ENCODE data around the gene CCDC180. TPM values are rescaled to one million over a fixed set of nuclear protein-coding genes. Genes with fewer than 3 reads are reported as not detected.

CCDC180 gene
- total RNA-seq, 2 experiments from 2014 or later = 6.6 to 7.1 TPM

DNA sequence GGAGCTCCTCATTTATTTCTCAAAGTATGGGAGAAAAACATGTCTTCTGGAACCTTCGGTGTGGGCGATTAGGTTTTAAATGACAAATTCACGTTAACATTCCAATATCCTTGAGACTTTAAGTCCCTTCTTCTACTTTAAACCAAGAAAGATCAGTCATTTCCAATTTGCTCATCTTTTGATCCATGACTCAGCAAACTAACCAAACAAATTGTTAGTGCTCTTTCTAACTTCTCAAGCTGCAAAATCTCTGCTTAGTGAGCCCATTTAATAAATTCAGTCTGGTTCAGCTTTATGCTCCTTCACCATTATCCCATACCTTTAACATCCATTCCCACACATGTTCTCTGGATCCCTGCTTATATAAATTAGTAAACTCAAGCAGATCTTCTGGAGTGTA is 5.5 kb upstream of the CCDC180 start:
- Mint-ChIP-seq H3K27ac (no peak overlapping the region), H3K27me3 (peaks cover 17% of the 10 kb centered on the region), H3K4me1 (ENCODE audit: low read depth) (no peaks in the 10 kb centered on the region), H3K9me3 (peaks cover 21% of the 10 kb centered on the region), H3K36me3 (ENCODE audit: low read depth) (peaks cover 14% of the 10 kb centered on the region), H3K4me3 (no peak overlapping the region)
- Histone ChIP-seq H3K9me3 (ENCODE audit: control insufficient read depth in 1 of 2, insufficient read depth in 1 of 2, low read length in 2 of 2) (peaks cover under 1 to 8% of the 10 kb centered on the region in 2 experiments), H3K4me1 (ENCODE audit: insufficient read depth, low read length) (no peaks in the 10 kb centered on the region), H3K27me3 (ENCODE audit: control insufficient read depth in 1 of 2, insufficient read depth in 2 of 2, low read length in 2 of 2) (no peaks in the 10 kb centered on the region), H3K27ac (ENCODE audit: low read depth in 1 of 2, low read length in 2 of 2) (no peak overlapping the region), H3K4me3 (ENCODE audit: low read length) (no peak overlapping the region), H3K36me3 (ENCODE audit: insufficient read depth, low read length) (no peaks in the 10 kb centered on the region)
- TF ChIP-seq, protein P1, sequence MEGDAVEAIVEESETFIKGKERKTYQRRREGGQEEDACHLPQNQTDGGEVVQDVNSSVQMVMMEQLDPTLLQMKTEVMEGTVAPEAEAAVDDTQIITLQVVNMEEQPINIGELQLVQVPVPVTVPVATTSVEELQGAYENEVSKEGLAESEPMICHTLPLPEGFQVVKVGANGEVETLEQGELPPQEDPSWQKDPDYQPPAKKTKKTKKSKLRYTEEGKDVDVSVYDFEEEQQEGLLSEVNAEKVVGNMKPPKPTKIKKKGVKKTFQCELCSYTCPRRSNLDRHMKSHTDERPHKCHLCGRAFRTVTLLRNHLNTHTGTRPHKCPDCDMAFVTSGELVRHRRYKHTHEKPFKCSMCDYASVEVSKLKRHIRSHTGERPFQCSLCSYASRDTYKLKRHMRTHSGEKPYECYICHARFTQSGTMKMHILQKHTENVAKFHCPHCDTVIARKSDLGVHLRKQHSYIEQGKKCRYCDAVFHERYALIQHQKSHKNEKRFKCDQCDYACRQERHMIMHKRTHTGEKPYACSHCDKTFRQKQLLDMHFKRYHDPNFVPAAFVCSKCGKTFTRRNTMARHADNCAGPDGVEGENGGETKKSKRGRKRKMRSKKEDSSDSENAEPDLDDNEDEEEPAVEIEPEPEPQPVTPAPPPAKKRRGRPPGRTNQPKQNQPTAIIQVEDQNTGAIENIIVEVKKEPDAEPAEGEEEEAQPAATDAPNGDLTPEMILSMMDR (IDR thresholded peaks at IDR 0.05) = no peak
- CTCF ChIA-PET = no interaction called here
- no peak for DNase-seq
- no peak for ATAC-seq (ENCODE audit: poor library complexity)
- intact Hi-C loops (cut with DNase I, micrococcal nuclease) = no loop called here
- POLR2A ChIA-PET = no interaction called here

DNA sequence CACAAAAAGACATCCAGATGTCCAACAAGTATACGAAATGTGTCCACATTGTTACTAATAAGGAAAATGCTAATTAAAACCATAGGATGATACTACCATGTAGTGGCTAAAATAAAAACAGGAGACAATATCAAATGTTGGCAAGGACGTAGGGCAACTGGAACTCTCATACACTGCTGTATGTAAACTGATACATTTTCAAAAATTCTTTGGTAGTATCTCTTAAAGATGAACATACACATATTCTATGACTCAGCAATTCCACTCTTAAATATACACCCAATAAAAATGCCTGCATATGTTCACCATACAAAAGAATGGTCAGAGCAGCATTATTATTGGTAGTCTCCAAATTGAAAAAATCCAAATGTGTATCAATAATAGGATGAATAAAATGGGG is 2.9 kb upstream of the CCDC180 start:
- TF ChIP-seq, protein P1 (IDR thresholded peaks at IDR 0.05) = no peak
- intact Hi-C loops (cut with DNase I, micrococcal nuclease) = no loop called here
- Histone ChIP-seq H3K27me3 (ENCODE audit: control insufficient read depth in 1 of 2, insufficient read depth in 2 of 2, low read length in 2 of 2) (no peaks in the 10 kb centered on the region), H3K9me3 (ENCODE audit: control insufficient read depth in 1 of 2, insufficient read depth in 1 of 2, low read length in 2 of 2) (peaks cover 0 to 7% of the 10 kb centered on the region in 2 experiments), H3K4me3 (ENCODE audit: low read length) (no peak overlapping the region), H3K27ac (ENCODE audit: low read depth in 1 of 2, low read length in 2 of 2) (no peak overlapping the region), H3K36me3 (ENCODE audit: insufficient read depth, low read length) (peaks cover 4% of the 10 kb centered on the region), H3K4me1 (ENCODE audit: insufficient read depth, low read length) (no peaks in the 10 kb centered on the region)
- Mint-ChIP-seq H3K4me3 (no peak overlapping the region), H3K4me1 (ENCODE audit: low read depth) (no peaks in the 10 kb centered on the region), H3K27me3 (peaks cover 17% of the 10 kb centered on the region), H3K36me3 (ENCODE audit: low read depth) (peaks cover 6% of the 10 kb centered on the region), H3K27ac (no peak overlapping the region), H3K9me3 (peaks cover 10% of the 10 kb centered on the region)
- CTCF ChIA-PET = no interaction called here
- no peak for DNase-seq
- no peak for ATAC-seq (ENCODE audit: poor library complexity)
- POLR2A ChIA-PET = no interaction called here

DNA sequence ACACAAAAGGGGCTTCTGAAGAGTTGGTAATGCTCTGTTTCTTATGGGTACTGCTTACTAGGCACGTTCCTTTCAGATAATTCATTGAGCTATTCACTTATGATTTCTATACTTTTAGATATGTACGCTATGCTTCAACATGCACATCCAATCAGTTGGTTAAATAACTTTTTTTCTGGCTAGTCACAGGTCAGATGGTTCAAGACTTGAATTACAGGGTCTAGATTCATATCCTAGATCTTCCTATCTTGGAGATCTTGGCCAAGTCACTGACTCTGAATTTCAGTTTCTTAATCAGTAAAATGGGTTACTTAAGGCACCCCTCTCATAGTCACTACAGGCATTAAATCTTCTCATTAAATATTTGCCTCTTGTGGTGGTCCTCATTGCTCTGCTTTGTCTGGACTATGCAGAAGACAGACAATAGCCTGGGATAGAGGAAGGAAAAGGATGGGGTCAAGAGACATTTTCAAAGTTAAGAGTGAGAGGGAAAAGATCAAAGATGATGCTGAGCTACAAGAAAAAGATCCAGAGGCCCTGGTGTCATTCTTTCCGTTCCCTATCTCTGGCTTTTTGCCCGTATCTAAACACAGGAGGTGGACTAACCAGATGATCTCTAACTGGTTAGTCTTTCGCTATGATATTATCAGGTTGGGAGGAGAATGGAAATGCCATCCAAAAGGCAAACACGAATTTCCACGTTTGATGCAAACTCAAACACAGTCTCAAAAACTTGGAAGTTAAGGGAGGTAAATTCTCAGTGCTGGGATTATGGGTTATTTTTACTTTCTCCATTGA is 1.8 kb upstream of the CCDC180 start:
- no peak overlapping the region for H3K27ac Mint-ChIP-seq
- H3K9me3 Mint-ChIP-seq = peaks cover 10% of the 10 kb centered on the region
- POLR2A ChIA-PET = no interaction called here
- Histone ChIP-seq H3K27ac (ENCODE audit: low read depth in 1 of 2, low read length in 2 of 2) (no peak overlapping the region), H3K36me3 (ENCODE audit: insufficient read depth, low read length) (peaks cover 8% of the 10 kb centered on the region), H3K4me1 (ENCODE audit: insufficient read depth, low read length) (no peaks in the 10 kb centered on the region), H3K27me3 (ENCODE audit: control insufficient read depth in 1 of 2, insufficient read depth in 2 of 2, low read length in 2 of 2) (no peaks in the 10 kb centered on the region), H3K9me3 (ENCODE audit: control insufficient read depth in 1 of 2, insufficient read depth in 1 of 2, low read length in 2 of 2) (peaks cover 0 to 7% of the 10 kb centered on the region in 2 experiments), H3K4me3 (ENCODE audit: low read length) (no peak overlapping the region)
- no peak overlapping the region for H3K4me3 Mint-ChIP-seq
- TF ChIP-seq, protein P1 (IDR thresholded peaks at IDR 0.05) = no peak
- intact Hi-C loops (cut with DNase I, micrococcal nuclease) = no loop called here
- DNase-seq (no peak), ATAC-seq (ENCODE audit: poor library complexity) (no peak)
- no peaks in the 10 kb centered on the region for H3K4me1 Mint-ChIP-seq (ENCODE audit: low read depth)
- CTCF ChIA-PET = no interaction called here
- H3K36me3 Mint-ChIP-seq (ENCODE audit: low read depth) = peaks cover 15% of the 10 kb centered on the region
- H3K27me3 Mint-ChIP-seq = peaks cover 17% of the 10 kb centered on the region
